HG03135 (cell line): ENCODE results near the gene SLC25A36.
A peak's percentile ranks its signal among the peaks of the same experiment; 100 is the strongest.

ENCODE experiments used
- ATAC-seq: cut with Tn5 transposase; IDR thresholded peaks from one replicate; pipeline ENCODE4 v1.9.1; 2021; ENCODE audit warnings: mild to moderate bottlenecking, moderate library complexity; ENCODE audit not compliant: unreplicated experiment

Gene SLC25A36, protein sequence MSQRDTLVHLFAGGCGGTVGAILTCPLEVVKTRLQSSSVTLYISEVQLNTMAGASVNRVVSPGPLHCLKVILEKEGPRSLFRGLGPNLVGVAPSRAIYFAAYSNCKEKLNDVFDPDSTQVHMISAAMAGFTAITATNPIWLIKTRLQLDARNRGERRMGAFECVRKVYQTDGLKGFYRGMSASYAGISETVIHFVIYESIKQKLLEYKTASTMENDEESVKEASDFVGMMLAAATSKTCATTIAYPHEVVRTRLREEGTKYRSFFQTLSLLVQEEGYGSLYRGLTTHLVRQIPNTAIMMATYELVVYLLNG

DNA sequence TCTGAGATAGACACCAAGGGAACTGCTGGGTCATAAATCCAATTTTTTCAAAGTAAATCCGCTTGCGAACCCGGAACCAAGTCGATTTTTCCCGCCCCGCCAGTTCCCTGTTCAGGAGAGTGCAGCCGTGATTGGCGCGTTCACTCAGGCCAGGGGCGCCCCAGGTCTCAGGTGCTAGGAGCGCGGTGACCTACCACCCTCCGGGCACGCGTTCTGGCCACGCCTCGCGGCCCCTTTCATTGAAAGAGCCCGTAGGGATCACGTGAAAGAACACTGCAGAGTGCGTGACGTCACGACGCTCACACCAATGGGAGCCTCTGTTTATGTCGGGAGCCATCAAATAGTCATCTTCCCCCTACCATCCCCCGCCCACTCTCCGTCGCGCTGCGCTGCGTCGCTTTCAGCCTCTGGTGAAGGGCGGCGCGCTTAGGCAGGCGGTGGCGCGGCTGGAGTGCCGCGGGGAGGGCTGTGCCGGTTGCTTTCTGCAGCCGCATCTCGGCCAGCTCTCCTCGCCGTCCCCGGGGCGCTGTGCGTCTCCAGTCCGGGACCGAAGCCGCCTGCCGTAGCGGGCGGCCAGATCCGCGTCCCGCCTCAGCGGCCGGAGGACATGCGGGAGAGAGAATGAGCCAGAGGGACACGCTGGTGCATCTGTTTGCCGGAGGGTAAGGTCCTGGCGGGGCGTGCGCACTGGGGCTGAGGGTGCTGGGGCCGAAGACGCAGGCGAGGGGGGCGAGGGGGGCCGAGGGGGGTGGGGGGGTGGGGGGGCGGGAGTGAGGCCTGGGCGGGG, at the start of gene SLC25A36:
TSS of gene SLC25A36 (plus strand) at position 403 of the 787 bp plus-strand sequence. CDS start at position 622, 219 bp downstream.
- peak; percentile 97 for ATAC-seq

DNA sequence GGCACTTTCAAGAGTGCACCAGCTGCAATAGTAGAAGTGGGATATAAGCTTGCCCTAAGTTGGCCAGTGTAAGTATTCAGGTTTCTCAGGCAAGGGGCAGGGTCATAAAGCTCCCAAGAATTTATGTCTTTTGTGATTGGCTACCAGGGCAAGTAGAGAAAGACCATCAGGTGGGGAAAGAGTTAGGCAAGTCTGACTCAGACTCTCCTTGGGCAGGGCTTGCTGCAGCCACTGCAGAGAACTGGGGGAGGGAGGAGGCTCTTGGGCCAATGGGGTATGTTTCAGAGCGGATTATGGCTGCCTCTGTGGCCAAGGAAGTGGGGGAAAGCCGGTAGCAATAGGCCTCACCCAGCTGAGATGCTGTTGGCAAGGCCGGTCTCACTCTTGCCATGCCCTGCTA, 44.6 kb upstream of the SLC25A36 start:
- no peak for ATAC-seq

DNA sequence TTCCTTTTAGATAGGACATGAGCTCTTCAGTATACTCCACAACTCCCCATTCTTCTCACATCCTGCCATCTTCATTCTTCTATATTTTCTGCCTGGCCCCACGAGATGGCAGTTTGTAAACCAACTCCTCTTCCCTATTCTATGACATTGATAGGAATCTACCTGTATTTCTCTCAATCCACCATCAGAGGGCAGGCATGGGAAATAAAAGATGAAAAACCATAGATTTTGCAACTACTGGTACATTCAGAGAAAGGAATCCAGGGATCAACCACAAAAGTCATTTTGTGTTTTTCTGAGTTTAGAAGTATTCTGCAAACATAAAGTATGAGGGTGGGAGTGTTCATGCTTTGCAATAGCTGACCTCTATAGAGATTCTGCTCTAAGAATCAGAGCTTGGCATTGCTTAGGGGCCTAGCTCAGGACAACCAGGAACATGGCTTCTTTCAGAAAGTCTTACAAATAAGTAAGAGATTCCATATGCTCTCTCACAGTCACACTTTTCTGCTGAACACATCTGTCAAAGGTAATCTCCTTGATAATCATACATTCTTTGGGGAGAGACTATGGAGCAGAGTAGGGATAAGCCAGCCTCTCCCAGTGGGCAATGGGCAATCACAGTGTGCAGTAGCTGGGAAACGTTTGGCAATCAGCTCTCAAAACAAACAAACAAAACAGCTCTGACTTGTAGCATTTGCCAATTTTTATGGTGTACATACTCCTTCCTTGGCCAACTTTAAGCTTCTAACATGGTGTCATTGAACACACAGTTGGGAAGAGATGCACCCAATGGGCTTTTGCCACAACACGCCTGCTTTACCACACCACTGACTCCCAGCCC, 43.1 kb upstream of the SLC25A36 start:
- no peak for ATAC-seq

DNA sequence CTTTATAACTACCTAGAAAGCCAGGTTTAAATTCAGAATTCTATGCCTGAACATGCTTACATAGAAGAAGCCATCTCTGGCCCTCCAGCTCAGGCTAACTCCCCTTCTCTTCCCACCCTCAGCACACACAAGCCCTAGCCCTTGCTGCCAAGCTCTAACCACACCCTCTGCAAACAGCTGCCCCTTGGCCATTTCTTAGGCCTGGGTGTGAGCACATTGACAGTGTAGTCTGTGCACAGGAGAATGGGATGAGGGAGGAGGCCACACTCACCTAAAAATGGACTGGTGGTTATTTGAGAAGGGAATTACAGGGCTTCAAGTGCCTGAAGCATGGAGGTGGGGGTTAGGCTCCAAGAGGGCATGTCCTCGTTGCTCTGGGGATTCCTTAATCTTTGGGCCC, 42.3 kb upstream of the SLC25A36 start:
- ATAC-seq: no peak

DNA sequence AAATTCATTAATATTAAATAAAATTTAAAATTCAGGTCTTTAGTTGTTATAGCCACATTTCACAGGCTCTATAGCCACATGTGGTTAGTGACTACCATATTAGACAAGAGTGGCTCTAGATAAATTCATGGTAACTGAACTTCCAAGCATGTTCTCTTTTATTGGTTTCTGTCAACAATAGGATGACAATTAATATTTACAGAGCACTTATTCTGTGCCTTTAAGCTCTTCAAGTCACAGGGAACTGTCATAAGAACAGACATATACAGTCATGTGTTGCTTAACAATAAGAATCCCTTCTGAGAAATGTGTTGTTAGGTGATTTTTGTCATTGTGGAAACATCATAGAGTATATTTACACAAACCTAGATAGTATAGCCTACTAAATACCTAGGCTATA, 38.8 kb upstream of the SLC25A36 start:
- no peak for ATAC-seq

- no peak for ATAC-seq
Measured at GRCh38 chr3:140903196-140903595, 38.4 kb upstream of the SLC25A36 start.

DNA sequence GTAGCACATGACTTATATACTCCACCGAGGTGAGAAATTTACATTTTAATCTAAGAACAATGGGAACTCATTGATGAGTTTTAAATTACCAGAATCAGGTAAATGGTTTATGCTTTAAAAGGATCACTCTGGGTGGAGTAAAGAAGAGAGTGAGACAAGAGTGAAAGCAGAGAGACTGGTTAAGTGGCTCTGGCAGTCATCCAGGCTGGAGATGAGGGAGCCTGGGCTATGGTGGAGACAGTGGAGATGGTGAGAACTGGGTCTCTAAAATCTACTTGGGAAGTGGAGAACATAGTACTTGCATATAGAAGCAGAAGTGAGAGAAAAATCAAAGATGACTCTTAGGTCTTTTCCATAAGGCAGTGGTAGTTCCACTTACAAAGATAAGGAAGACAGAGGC, 37.1 kb upstream of the SLC25A36 start:
- no peak for ATAC-seq

- ATAC-seq: no peak
Measured at GRCh38 chr3:140905559-140905958, 36.1 kb upstream of the SLC25A36 start.

DNA sequence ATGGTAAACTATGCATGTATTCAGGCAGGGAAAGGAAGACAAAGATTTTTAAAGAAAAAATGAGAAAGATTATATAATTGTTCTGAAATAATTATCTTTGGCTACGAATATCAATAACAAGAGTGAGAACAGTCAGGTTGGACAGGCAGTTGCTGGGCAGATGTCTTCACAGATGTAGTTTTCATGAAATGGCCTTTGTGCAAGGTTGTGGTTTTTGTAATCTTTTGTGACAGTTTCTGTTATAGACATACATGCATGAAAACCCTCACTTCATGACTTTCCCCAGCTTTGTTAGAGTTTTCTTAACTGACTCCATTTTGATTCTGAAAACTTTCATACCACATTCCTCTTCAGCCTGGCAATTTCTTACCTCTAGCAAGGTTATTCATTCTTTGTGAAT, 34.9 kb upstream of the SLC25A36 start:
- no peak for ATAC-seq

DNA sequence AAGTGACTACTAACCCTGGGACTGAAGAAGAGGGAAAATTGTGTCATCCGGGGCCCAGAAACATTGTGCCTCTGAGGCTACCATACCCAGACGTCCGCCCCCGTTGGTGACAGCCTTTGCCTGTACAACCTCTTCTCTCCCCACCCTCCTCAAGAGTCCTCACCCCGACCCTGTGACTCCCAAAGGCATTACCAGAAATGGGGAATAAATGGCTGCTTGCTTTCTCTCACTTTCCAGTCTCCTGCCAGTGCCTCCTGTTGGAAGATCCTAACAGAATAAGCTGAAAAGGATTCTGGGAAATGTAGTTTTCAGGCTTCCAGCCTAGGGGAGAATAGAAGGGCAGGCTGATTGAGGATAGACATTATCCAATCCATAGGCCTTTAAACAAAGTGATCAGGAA, 30.8 kb upstream of the SLC25A36 start:
- no peak for ATAC-seq

DNA sequence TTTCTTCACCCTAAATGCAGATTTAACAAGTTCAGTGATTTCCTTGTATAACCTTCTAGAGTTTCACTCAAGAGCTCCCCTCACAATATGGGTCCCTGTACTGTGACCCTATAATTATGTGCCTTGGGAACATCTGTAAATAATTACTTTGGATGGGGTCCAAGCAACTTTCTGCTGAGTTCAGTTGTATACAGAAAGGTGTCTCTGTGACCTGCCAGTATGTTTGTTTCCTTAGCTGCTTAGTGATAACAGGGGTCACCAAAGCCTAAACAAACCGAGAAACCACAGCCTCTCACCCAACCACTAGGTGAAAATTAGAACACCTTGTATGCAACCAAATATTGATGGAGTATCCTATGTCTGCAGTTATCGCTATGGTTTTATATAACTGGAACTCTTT, 29.8 kb upstream of the SLC25A36 start:
- ATAC-seq: no peak

DNA sequence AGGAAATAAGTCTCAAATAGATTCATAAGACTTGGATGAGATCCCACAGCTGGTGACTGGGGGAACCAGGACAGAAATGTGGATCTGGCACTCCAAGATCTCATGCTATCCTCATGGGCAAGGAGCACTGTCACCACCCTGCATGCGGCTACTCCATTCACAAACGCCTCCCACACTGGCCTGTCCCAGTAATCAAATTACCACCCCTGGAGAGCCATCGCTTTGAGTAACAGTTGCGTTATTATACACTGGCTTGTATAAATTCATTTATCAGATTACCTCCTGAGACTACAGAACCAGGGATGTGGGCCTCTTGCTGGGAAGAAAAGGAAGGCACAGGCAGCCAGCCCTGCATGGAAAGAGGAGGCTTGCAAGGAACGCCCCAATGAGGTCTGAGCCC, 27.9 kb upstream of the SLC25A36 start:
- ATAC-seq: no peak

- no peak for ATAC-seq
Measured at GRCh38 chr3:140914384-140914945, 27.2 kb upstream of the SLC25A36 start.

GRCh38 chr3:140916603-140917002, 25.0 kb upstream of the SLC25A36 start:
- ATAC-seq: no peak

GRCh38 chr3:140917772-140918171, 23.9 kb upstream of the SLC25A36 start:
- ATAC-seq: no peak

- ATAC-seq: no peak
Measured at GRCh38 chr3:140920029-140920428, 21.6 kb upstream of the SLC25A36 start.

DNA sequence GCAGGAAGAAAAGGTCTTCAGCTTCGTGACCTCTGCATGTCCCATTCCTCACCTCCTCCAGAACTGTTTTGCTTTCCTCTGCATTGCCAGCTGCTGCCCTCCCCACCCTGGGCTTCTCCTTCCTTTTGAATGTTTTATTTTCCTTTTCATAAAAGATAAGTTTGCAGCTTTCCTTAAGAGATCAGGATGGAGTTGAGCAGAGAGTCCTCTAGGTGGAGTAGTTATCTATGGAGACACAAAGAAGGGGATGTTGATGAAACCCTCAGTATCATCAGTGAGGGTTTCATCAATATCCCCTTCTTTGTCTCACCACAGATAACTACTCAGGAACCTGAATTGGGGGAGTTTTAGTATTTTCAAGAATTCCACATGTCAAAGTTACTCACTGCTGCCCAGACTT, 19.0 kb upstream of the SLC25A36 start:
- ATAC-seq: no peak

- no peak for ATAC-seq
Measured at GRCh38 chr3:140924097-140924873, 17.4 kb upstream of the SLC25A36 start.

DNA sequence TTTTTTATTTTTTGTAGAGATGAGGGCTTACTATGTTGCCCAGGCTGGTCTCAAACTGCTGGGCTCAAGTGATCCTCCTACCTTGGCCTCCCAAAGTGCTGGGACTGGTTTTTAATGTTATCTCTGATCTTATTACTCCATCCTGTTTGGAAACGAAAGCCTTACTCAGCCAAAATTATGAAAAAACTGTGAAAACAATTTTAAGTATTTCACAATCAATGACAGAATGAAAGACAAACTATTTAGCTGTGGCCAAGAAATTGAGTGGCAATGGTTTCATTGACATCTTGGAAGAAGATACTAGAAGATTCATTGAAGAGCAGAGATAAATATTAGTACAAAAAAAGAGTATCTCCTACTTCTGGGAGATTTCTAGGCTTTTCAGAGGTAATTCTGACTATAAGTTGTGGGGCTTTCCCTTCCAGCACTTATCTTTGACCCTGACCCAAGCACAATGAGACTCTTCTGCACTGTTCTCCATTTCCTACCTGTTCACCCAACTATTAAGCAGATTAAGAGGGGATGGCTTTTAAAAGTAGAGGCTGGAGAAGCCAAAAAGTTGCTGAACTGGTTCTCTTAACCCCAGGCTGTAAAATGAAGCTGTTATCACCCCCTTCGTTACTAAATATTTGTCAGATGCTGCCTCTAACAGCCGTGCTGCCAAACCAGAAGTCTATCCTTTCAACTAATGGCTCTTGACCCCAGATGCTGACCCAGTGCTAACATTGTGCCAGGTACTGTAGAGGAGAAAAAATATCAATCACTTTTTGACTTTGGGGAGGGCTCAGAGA, 14.2 kb upstream of the SLC25A36 start:
- ATAC-seq: no peak

GRCh38 chr3:140929446-140929845, 12.2 kb upstream of the SLC25A36 start:
- ATAC-seq: no peak
